A673 (cell line): Measurements from ENCODE around the gene ITGB1BP2. TPM values are rescaled to one million over a fixed set of nuclear protein-coding genes. Genes with fewer than 3 reads are reported as not detected.
"Not testable (repeated sequence)": the region's sequence is repeated elsewhere in the genome, so short reads cannot be mapped to it uniquely, and the experiment has no call there.

Experiments used
- BruUV-seq: library from RNA; stranded (reverse); fragments of 400-500 nt; replicated peaks from 2 replicates; lab custom pipeline; 2021; lab: Mats Ljungman, UMichigan
- CTCF ChIA-PET: fragments of 300-600 bp; sonication (Branson Sonifier 250); formaldehyde crosslinking; loops from one replicate; lab custom pipeline; 2022; ENCODE audit warnings: antibody characterized with exemption; lab: Charles Lee
- POLR2A ChIA-PET: fragments of 300-600 bp; sonication (Branson Sonifier 250); formaldehyde crosslinking; loops from one replicate; lab custom pipeline; 2022; ENCODE audit warnings: antibody characterized with exemption; ENCODE audit not compliant: low non-redundant PET; lab: Charles Lee
- DNase-seq: peaks from one replicate; pipeline ENCODE4 v3.0.0-alpha.2; 2015; ENCODE audit warnings: low spot score
- H3K27ac ChIP-seq: fragments of 200-600 bp; sonication (generic); 2 replicates; pipeline ENCODE4 v1.5.1; 2016; ENCODE audit warnings: mixed run types, low read depth, mild to moderate bottlenecking, mixed read lengths, antibody characterized with exemption, low read length; ENCODE audit not compliant: poor library complexity, severe bottlenecking
- H3K27me3 ChIP-seq: fragments of 200-600 bp; sonication (generic); replicated peaks from 2 replicates; pipeline ENCODE4 v1.6.1; 2017; ENCODE audit warnings: mixed run types, low read depth, mild to moderate bottlenecking, mixed read lengths, antibody characterized with exemption, low read length; ENCODE audit not compliant: insufficient read depth, poor library complexity
- H3K36me3 ChIP-seq: fragments of 200-600 bp; sonication (generic); 2 replicates; pipeline ENCODE4 v1.6.1; 2016; ENCODE audit warnings: mixed run types, mild to moderate bottlenecking, mixed read lengths, antibody characterized with exemption, low read length; ENCODE audit not compliant: insufficient read depth, poor library complexity, severe bottlenecking
- H3K4me1 ChIP-seq: fragments of 200-600 bp; sonication (generic); 2 replicates; pipeline ENCODE4 v1.6.1; 2017; ENCODE audit warnings: mixed run types, mild to moderate bottlenecking, mixed read lengths, antibody characterized with exemption, low read length; ENCODE audit not compliant: insufficient read depth, poor library complexity, severe bottlenecking
- H3K4me3 ChIP-seq: fragments of 200-600 bp; sonication (generic); 2 replicates; pipeline ENCODE4 v1.5.1; 2016; ENCODE audit warnings: low read depth, mixed run types, mild to moderate bottlenecking, mixed read lengths, low read length; ENCODE audit not compliant: poor library complexity, severe bottlenecking
- H3K9me3 ChIP-seq: fragments of 200-600 bp; sonication (generic); 2 replicates; pipeline ENCODE4 v1.6.1; 2016; ENCODE audit warnings: mixed run types, low read depth, mild to moderate bottlenecking, mixed read lengths, antibody characterized with exemption, low read length; ENCODE audit not compliant: poor library complexity, severe bottlenecking
- CTCF ChIP-seq: fragments of 300-800, 200-600 bp; sonication (generic); conservative IDR thresholded peaks from 2 replicates; pipeline ENCODE4 v1.5.1; 2017; ENCODE audit warnings: low read depth, mild to moderate bottlenecking, antibody characterized with exemption, low read length, moderate library complexity, mixed read lengths
- EZH2 ChIP-seq: fragments of 200-600 bp; sonication (generic); IDR thresholded peaks from 2 replicates; pipeline ENCODE4 v1.6.1; 2017; ENCODE audit warnings: borderline replicate concordance, low read depth, mild to moderate bottlenecking, mixed read lengths, antibody characterized with exemption, low read length; ENCODE audit not compliant: poor library complexity, severe bottlenecking
- intact Hi-C: fragments of 100-400 bp; cut with micrococcal nuclease; formaldehyde crosslinking; loops from one replicate; pipeline ENCODE4 v1.10.0; 2022; ENCODE audit not compliant: unreplicated experiment
- total RNA-seq: library from RNA; stranded (reverse); gene quantifications from 2 replicates; pipeline ENCODE4 v1.2.3, GENCODE V29; 2021

ITGB1BP2 gene
- total RNA-seq, 1 experiment from 2014 or later: 6.6 TPM

DNA sequence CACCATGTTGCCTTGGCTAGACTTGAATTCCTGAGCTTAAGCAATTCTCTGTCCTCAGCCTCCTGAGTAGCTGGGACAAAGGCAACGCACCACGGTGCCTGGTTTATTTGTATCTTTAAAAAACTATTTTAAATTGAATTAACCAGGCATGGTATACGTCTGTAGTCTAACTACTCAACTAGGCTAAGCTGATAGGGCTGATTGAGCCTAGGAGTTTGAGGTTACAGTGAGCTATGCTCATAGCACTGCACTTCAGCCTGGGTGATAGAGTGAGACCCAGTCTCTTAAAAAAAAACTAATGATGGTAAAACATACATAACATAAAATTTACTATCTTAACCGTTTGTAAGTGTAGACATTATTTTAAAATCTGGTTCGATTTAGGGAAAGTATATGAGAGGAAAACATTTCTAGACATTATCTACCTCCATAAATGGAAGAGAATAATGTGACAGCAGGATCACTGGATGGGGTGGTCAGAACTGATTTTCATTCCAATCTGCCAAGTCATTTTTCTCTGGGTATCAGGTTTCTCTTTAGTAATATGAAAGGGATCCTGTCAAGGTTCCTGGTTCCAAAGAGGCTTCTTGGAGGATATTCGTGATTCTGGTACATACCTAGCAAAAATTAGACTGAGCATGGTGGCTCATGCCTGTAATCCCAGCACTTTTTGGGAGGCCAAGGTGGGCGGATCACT lies 8.7 kb upstream of the ITGB1BP2 start:
- no peak for TF ChIP-seq EZH2
- no peak for TF ChIP-seq CTCF
- intact Hi-C loops: no loop called here
- no peaks in the 10 kb centered on the region for H3K27me3 ChIP-seq
- H3K9me3 ChIP-seq: no peaks in the 10 kb centered on the region
- no peak for DNase-seq
- H3K4me3 ChIP-seq: no peak overlapping the region
- CTCF ChIA-PET: no interaction called here
- no peaks in the 10 kb centered on the region for H3K4me1 ChIP-seq
- POLR2A ChIA-PET: no interaction called here
- no peak overlapping the region for H3K27ac ChIP-seq
- BruUV-seq: no TSS peak
- H3K36me3 ChIP-seq: peaks cover 74% of the 10 kb centered on the region

GRCh38 chrX:71296806-71297205 lies 4.7 kb upstream of the ITGB1BP2 start:
- no peaks in the 10 kb centered on the region for H3K4me1 ChIP-seq
- no peaks in the 10 kb centered on the region for H3K27me3 ChIP-seq
- no peaks in the 10 kb centered on the region for H3K9me3 ChIP-seq
- intact Hi-C loops: no loop called here
- H3K27ac ChIP-seq: no peak overlapping the region
- peaks cover 77% of the 10 kb centered on the region for H3K36me3 ChIP-seq
- ChIA-PET CTCF (no interaction called here), POLR2A (no interaction called here)
- no TSS peak for BruUV-seq
- no peak overlapping the region for H3K4me3 ChIP-seq
- DNase-seq: no peak
- TF ChIP-seq EZH2 (no peak), CTCF (no peak)

GRCh38 chrX:71298119-71298518 lies 3.4 kb upstream of the ITGB1BP2 start:
- no TSS peak for BruUV-seq
- H3K4me3 ChIP-seq: no peak overlapping the region
- ChIA-PET POLR2A (no interaction called here), CTCF (no interaction called here)
- no peak for TF ChIP-seq CTCF
- TF ChIP-seq EZH2: no peak
- intact Hi-C loops: no loop called here
- no peaks in the 10 kb centered on the region for H3K9me3 ChIP-seq
- H3K27me3 ChIP-seq: no peaks in the 10 kb centered on the region
- no peaks in the 10 kb centered on the region for H3K4me1 ChIP-seq
- H3K27ac ChIP-seq: no peak overlapping the region
- H3K36me3 ChIP-seq: peaks cover 66% of the 10 kb centered on the region
- DNase-seq: no peak

GRCh38 chrX:71300064-71300463 lies 1.5 kb upstream of the ITGB1BP2 start:
- H3K4me3 ChIP-seq, POLR2A ChIA-PET, H3K27ac ChIP-seq, H3K27me3 ChIP-seq, H3K9me3 ChIP-seq, BruUV-seq, DNase-seq, CTCF ChIA-PET, H3K4me1 ChIP-seq, intact Hi-C loops: not testable (repeated sequence)
- peaks cover 56% of the 10 kb centered on the region for H3K36me3 ChIP-seq

DNA sequence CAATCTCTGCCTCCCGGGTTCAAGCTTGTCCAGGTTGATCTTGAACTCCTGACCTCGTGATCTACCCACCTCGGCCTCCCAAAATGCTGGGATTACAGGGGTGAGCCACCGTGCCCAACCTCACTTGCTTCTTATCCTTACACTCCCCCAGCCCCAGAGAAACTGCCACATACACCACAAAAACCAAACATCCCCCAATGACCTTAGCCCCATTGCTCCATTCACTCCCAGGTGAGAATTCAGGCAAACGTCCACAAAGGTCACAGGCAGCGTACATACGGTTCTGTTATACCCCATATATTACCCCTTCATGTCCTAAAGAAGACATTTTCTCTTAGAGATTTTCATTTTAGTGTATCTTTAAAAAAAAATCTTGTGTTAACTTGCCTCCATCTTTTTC lies 1.1 kb upstream of the ITGB1BP2 start:
- H3K9me3 ChIP-seq, DNase-seq, H3K27me3 ChIP-seq, H3K4me3 ChIP-seq, H3K4me1 ChIP-seq, POLR2A ChIA-PET, intact Hi-C loops, CTCF ChIA-PET, H3K27ac ChIP-seq: not testable (repeated sequence)
- TSS peak; percentile 93 for BruUV-seq
- peaks cover 54% of the 10 kb centered on the region for H3K36me3 ChIP-seq
